Gastrocnemius medialis (tissue), 4 donors: ENCODE data around the gene ARHGAP40.
"Not testable (repeated sequence)": the region's sequence is repeated elsewhere in the genome, so short reads cannot be mapped to it uniquely, and the experiment has no call there.

Experiments
- POLR2A ChIP-seq, 2 donors: fragments of 450-650 bp; IDR thresholded peaks; one replicate each; pipeline ENCODE4 v1.6.1; 2017; ENCODE audit warnings: antibody characterized with exemption in 2 of 2, mild to moderate bottlenecking in 2 of 2, moderate library complexity in 2 of 2
- TF ChIP-seq, protein P1 (sequence below), 5 experiments: fragments of 450-650 bp in 3 of 5; fragments of 200-600 bp in 2 of 5; sonication (generic) in 2 of 5; IDR thresholded peaks in 4 of 5; conservative IDR thresholded peaks in 1 of 5; 1 replicate in 4 of 5; 2 replicates in 1 of 5; pipeline ENCODE4 v1.5.1; 2016 to 2019; ENCODE audit warnings: antibody characterized with exemption in 5 of 5, mild to moderate bottlenecking in 3 of 5, moderate library complexity in 3 of 5

- TF ChIP-seq, protein P1, sequence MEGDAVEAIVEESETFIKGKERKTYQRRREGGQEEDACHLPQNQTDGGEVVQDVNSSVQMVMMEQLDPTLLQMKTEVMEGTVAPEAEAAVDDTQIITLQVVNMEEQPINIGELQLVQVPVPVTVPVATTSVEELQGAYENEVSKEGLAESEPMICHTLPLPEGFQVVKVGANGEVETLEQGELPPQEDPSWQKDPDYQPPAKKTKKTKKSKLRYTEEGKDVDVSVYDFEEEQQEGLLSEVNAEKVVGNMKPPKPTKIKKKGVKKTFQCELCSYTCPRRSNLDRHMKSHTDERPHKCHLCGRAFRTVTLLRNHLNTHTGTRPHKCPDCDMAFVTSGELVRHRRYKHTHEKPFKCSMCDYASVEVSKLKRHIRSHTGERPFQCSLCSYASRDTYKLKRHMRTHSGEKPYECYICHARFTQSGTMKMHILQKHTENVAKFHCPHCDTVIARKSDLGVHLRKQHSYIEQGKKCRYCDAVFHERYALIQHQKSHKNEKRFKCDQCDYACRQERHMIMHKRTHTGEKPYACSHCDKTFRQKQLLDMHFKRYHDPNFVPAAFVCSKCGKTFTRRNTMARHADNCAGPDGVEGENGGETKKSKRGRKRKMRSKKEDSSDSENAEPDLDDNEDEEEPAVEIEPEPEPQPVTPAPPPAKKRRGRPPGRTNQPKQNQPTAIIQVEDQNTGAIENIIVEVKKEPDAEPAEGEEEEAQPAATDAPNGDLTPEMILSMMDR (IDR thresholded peaks at IDR 0.05 in 4 of 5, conservative IDR thresholded peaks at IDR 0.05 in 1 of 5) = not testable (repeated sequence)
- not testable (repeated sequence) for TF ChIP-seq POLR2A (IDR thresholded peaks at IDR 0.05)
Measured at GRCh38 chr20:38595886-38596285, 5.7 kb upstream of the ARHGAP40 start.
